IPS DF 6.9 (cell line): ENCODE measurements around the gene MOV10L1.
"Not testable (repeated sequence)": the region's sequence is repeated elsewhere in the genome, so short reads cannot be mapped to it uniquely, and the experiment has no call there.

Experiments
- DNase-seq: peaks from one replicate; pipeline ENCODE4 v3.0.0-alpha.2; 2013; ENCODE audit warnings: low read depth, low spot score
- H3K27ac ChIP-seq: one replicate; pipeline ENCODE4 v1.5.1; 2013; ENCODE audit warnings: low read length, control low read depth
- H3K27me3 ChIP-seq: 2 replicates; pipeline ENCODE4 v1.6.1; 2013; ENCODE audit warnings: mild to moderate bottlenecking, low read length; ENCODE audit not compliant: control insufficient read depth, insufficient read depth
- H3K36me3 ChIP-seq: 2 replicates; pipeline ENCODE4 v1.6.1; 2013; ENCODE audit warnings: low read length; ENCODE audit not compliant: control insufficient read depth, insufficient read depth
- H3K4me1 ChIP-seq: 2 replicates; pipeline ENCODE4 v1.6.1; 2013; ENCODE audit warnings: low read length; ENCODE audit not compliant: control insufficient read depth, insufficient read depth
- H3K4me3 ChIP-seq: 2 replicates; pipeline ENCODE4 v1.5.1; 2013; ENCODE audit warnings: mild to moderate bottlenecking, low read length
- H3K9me3 ChIP-seq: 2 replicates; pipeline ENCODE4 v1.6.1; 2013; ENCODE audit warnings: low read length, inconsistent platforms; ENCODE audit not compliant: control insufficient read depth, insufficient read depth
- WGBS: extraction: QIAGEN DNeasy Blood & Tissue Kit; methylation state at CpG from one replicate; pipeline ENCODE4 v1.1.7; 2013; ENCODE audit warnings: mixed read lengths, missing lambda C conversion rate; ENCODE audit not compliant: insufficient read length, insufficient coverage; 5-methylcytosine and 5-hydroxymethylcytosine counted together

Gene MOV10L1

DNA sequence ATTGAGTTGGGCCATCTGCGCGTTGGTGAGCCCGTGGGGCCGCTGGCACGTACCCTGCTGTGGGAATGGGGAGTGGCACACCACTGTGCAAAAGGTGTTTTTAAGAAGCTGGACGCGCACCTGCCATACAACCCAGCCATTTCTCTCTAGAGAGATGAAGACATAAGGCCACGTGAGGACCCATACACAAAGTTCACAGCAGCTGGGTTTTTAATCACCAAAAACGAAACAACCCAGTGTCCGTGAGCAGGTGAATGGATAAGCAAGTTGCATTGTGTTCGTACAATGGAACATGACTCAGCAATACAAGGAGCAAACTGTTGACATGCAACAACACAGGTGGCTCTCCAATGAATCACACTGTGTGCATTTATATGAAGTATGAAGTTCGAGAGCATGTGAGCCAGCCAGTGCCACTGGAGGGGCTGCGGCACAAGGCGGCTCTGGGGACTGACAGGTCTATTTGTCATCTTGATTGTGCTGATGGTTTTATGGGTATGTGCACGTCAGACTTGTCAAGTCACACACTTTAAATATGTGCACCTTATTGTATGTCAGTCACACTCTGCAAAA, 50.1 kb downstream of the MOV10L1 start:
- Histone ChIP-seq H3K4me3 (no peak overlapping the region), H3K9me3 (no peaks in the 10 kb centered on the region), H3K27ac (no peak overlapping the region), H3K4me1 (no peaks in the 10 kb centered on the region), H3K36me3 (no peaks in the 10 kb centered on the region), H3K27me3 (no peaks in the 10 kb centered on the region)
- no peak for DNase-seq
- no CpG with 5 or more reads among the region's 15 CpGs for WGBS

GRCh38 chr22:50140615-50141014, 50.8 kb downstream of the MOV10L1 start:
- Histone ChIP-seq H3K4me3 (no peak overlapping the region), H3K9me3 (no peaks in the 10 kb centered on the region), H3K27ac (no peak overlapping the region), H3K4me1 (no peaks in the 10 kb centered on the region), H3K36me3 (no peaks in the 10 kb centered on the region), H3K27me3 (no peaks in the 10 kb centered on the region)
- WGBS = no CpG with 5 or more reads among the region's 3 CpGs
- no peak for DNase-seq

DNA sequence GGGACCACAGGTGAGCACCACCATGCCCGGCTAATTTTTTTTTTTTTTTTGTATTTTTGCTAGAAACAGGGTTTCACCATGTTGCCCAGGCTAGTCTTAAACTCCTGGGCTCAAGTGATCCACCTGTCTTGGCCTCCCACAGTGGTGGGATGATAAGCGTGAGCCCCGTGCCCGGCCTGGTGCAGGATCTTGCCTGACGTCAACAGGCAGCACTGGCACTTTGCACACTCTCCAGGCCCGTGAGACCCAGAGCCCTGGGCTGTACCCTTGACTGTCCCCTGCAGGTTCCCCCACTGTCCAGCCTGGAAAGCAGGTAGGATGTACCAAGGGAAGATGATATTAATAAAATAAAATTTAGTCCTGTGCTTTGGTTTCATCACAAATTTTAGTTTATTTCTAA, 51.7 kb downstream of the MOV10L1 start:
- H3K27me3 ChIP-seq = no peaks in the 10 kb centered on the region
- no peak overlapping the region for H3K4me3 ChIP-seq
- no peaks in the 10 kb centered on the region for H3K4me1 ChIP-seq
- no peaks in the 10 kb centered on the region for H3K36me3 ChIP-seq
- WGBS = no CpG with 5 or more reads among the region's 6 CpGs
- H3K9me3 ChIP-seq = no peaks in the 10 kb centered on the region
- no peak for DNase-seq
- H3K27ac ChIP-seq = no peak overlapping the region

- Histone ChIP-seq H3K27me3 (no peaks in the 10 kb centered on the region), H3K4me3 (no peak overlapping the region), H3K27ac (no peak overlapping the region), H3K9me3 (no peaks in the 10 kb centered on the region), H3K4me1 (no peaks in the 10 kb centered on the region), H3K36me3 (no peaks in the 10 kb centered on the region)
- DNase-seq = no peak
- WGBS = no CpG with 5 or more reads among the region's 11 CpGs
These were observed 52.1 kb downstream of the MOV10L1 start for GRCh38 chr22:50141891-50142363.

- no peaks in the 10 kb centered on the region for H3K4me1 ChIP-seq
- H3K4me3 ChIP-seq = no peak overlapping the region
- H3K27ac ChIP-seq = no peak overlapping the region
- no peaks in the 10 kb centered on the region for H3K27me3 ChIP-seq
- WGBS = no CpG with 5 or more reads among the region's 7 CpGs
- DNase-seq = no peak
- H3K9me3 ChIP-seq = no peaks in the 10 kb centered on the region
- no peaks in the 10 kb centered on the region for H3K36me3 ChIP-seq
These were observed 53.3 kb downstream of the MOV10L1 start for GRCh38 chr22:50143096-50143495.

DNA sequence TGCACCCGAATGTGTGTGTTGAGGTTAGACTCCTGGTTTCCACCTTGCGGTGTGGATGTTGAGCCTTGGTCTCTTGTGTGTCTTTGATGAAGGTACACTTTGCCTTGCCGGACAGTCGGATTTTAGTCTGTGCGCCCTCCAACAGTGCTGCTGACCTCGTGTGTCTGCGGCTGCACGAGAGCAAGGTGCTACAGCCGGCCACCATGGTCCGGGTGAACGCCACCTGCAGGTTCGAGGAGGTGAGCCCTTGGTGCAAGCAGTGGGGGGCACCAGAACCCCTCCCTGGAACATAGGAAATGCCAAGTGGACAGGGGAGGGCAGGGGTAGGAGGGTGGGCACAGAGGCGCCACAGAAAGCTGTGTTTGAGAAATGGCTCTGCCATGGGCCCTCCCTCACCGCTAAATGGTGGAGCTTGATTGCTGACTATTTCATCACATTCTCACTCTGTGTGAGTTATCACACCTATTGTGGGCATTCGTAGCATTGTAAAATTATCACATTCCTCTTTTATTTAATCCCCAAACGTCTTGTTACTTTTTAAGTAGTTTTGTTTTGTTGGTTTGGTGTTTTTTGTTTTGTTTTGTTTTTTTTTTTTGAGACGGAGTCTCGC, 54.3 kb downstream of the MOV10L1 start:
- Histone ChIP-seq H3K9me3 (no peaks in the 10 kb centered on the region), H3K27ac (no peak overlapping the region), H3K36me3 (no peaks in the 10 kb centered on the region), H3K27me3 (no peaks in the 10 kb centered on the region), H3K4me1 (no peaks in the 10 kb centered on the region), H3K4me3 (no peak overlapping the region)
- no peak for DNase-seq
- no CpG with 5 or more reads among the region's 18 CpGs for WGBS

DNA sequence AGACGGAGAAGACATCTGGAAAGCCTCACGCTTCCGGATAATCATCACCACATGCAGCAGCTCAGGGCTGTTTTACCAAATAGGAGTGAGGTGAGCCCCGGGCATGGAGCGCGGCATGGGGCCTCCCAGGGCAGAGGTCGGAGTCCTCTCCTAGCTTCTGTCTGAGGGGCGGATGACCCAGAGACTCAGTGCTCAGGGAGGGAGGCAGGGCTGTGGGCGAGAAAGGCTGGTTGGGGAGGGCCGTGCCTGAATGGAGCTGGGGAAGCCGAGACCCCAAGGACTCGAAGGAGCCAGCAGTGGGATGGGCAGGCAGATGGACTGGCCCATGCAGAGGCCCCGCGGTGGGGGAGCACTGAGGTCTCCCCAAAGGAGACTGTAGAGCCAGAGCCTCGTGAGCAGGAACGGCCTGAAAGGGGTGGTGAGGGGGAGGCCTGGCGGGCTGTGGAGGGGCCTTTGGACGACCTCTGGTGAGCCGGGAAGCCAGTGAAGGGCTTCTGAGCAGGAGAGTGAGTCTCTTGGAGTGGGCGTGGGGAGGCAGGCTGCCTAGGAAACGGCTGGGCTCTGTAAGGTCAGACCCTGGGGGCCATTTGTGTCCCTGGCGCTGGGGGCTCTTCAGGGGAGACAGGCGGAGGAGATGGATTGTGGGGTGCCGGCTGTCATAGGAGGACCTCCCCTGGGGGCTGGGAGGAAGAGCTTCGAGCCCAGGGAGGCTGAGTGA, 56.1 kb downstream of the MOV10L1 start:
- Histone ChIP-seq H3K27me3 (no peaks in the 10 kb centered on the region), H3K27ac (no peak overlapping the region)
- no CpG with 5 or more reads among the region's 25 CpGs for WGBS

DNA sequence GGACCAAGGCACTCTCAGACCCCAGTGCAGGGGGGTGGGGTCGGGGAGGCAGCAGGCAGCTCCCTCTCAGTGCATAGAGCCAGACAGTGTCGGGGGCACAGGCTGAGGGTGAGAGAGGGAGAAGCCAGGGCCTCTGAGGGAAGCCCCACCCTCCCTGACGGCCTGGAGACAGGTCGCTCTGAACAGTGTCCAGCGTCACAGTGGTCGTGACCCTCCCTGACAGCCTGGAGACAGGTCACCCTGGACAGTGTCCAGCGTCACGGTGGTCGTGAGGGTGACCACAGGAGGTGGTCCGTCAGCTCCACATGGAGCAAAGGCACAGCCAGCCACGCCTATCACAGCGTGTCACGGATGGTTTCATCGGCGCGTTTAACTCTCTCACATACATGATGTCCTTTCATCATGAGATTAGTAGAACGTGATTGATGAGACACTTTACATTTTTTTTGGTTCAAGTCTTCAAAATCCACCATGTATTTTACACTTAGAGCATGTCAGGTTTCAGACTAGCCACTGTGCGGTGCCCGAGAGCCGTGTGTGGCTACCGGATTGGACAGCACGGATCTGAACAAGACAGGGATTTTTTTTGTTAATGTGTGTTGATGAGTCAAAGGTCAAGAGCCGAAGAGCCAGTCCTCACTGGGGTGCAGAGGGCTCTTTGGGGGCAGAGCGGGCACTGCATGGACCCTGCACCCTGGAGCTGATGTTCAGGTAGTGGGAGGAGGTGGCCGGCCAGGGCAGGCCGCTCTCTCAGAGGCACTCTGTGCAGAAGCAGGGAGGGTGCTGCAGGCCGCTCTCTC, 56.8 kb downstream of the MOV10L1 start:
- Histone ChIP-seq H3K9me3 (no peaks in the 10 kb centered on the region), H3K27me3 (no peaks in the 10 kb centered on the region), H3K4me1 (no peaks in the 10 kb centered on the region; the same call in 1 of the 2 replicates), H3K36me3 (no peaks in the 10 kb centered on the region), H3K4me3 (no peak overlapping the region), H3K27ac (no peak overlapping the region)
- WGBS = no CpG with 5 or more reads among the region's 27 CpGs
- no peak for DNase-seq

More for the DNA sequence above, 56.1 kb downstream of the MOV10L1 start:
- no peak overlapping the region for H3K4me3 ChIP-seq
- no peaks in the 10 kb centered on the region for H3K36me3 ChIP-seq
- no peaks in the 10 kb centered on the region for H3K9me3 ChIP-seq
- H3K4me1 ChIP-seq = no peaks in the 10 kb centered on the region
- DNase-seq = no peak

- not testable (repeated sequence) for DNase-seq, H3K4me1 ChIP-seq, H3K27ac ChIP-seq, H3K36me3 ChIP-seq, H3K4me3 ChIP-seq, H3K27me3 ChIP-seq, H3K9me3 ChIP-seq
- no CpG with 5 or more reads among the region's 26 CpGs for WGBS
These were observed 57.7 kb downstream of the MOV10L1 start for GRCh38 chr22:50147258-50148165.
